CD14-positive monocyte (primary cell): ENCODE measurements around the gene NLN. TPM values are rescaled to one million over a fixed set of nuclear protein-coding genes. Genes with fewer than 3 reads are reported as not detected.
"Not testable (repeated sequence)": the region's sequence is repeated elsewhere in the genome, so short reads cannot be mapped to it uniquely, and the experiment has no call there.

Source experiments
- DNase-seq, 3 donors: peaks; one replicate each; pipeline ENCODE4 v3.0.0-alpha.2; 2011 to 2022
- H2AFZ ChIP-seq: 2 replicates; pipeline ENCODE4 v1.6.0; 2012; ENCODE audit warnings: mild to moderate bottlenecking, low read depth, low read length, inconsistent platforms; ENCODE audit not compliant: insufficient read depth, poor library complexity, severe bottlenecking
- H3K27ac ChIP-seq, 2 donors: 1 replicate in 1 of 2; 2 replicates in 1 of 2; pipeline ENCODE4 v1.5.1; 2012 to 2013; ENCODE audit warnings: low read length in 2 of 2, control low read depth in 1 of 2, inconsistent platforms in 1 of 2, low read depth in 1 of 2, mild to moderate bottlenecking in 1 of 2
- H3K27me3 ChIP-seq, 2 donors: one replicate each; pipeline versions ENCODE4 v1.6.0 to v1.6.1; 2011 to 2013; ENCODE audit warnings: low read length in 2 of 2; ENCODE audit not compliant: control insufficient read depth in 2 of 2, insufficient read depth in 2 of 2
- H3K36me3 ChIP-seq, 2 donors: replicated peaks in 1 of 2; 1 replicate in 1 of 2; 2 replicates in 1 of 2; pipeline versions ENCODE4 v1.5.1 to v1.6.1; 2012 to 2013; ENCODE audit warnings: low read length in 2 of 2, control low read depth in 1 of 2, inconsistent platforms in 1 of 2, mild to moderate bottlenecking in 1 of 2; ENCODE audit not compliant: insufficient read depth in 2 of 2, control insufficient read depth in 1 of 2
- H3K4me1 ChIP-seq, 2 donors: 1 replicate in 1 of 2; 2 replicates in 1 of 2; pipeline versions ENCODE4 v1.5.1 to v1.6.1; 2012 to 2013; ENCODE audit warnings: low read length in 2 of 2, control low read depth in 1 of 2, inconsistent platforms in 1 of 2, mild to moderate bottlenecking in 1 of 2, moderate library complexity in 1 of 2; ENCODE audit not compliant: insufficient read depth in 2 of 2, control insufficient read depth in 1 of 2
- H3K4me2 ChIP-seq: replicated peaks from 2 replicates; pipeline ENCODE3; 2012; ENCODE audit warnings: low read length, moderate library complexity, mild to moderate bottlenecking; ENCODE audit not compliant: poor library complexity, severe bottlenecking; ENCODE audit errors: extremely low read depth
- H3K4me3 ChIP-seq, 3 experiments: fragments of 200-600 bp in 1 of 3; sonication (generic) in 1 of 3; replicated peaks in 1 of 3; 1 replicate in 2 of 3; 2 replicates in 1 of 3; pipeline ENCODE4 v1.5.1; 2011 to 2013; ENCODE audit warnings: low read length in 3 of 3, mild to moderate bottlenecking in 3 of 3, control low read depth in 2 of 3, low read depth in 2 of 3, inconsistent platforms in 1 of 3, moderate library complexity in 1 of 3
- H3K79me2 ChIP-seq: 2 replicates; pipeline ENCODE4 v1.6.0; 2012; ENCODE audit warnings: mild to moderate bottlenecking, control low read depth, inconsistent platforms, low read length, moderate library complexity; ENCODE audit not compliant: insufficient read depth
- H3K9ac ChIP-seq: 2 replicates; pipeline ENCODE4 v1.6.0; 2017; ENCODE audit warnings: low read length, mild to moderate bottlenecking; ENCODE audit not compliant: insufficient read depth, poor library complexity, severe bottlenecking
- H3K9me3 ChIP-seq, 2 donors: replicated peaks in 1 of 2; 1 replicate in 1 of 2; 2 replicates in 1 of 2; pipeline versions ENCODE4 v1.5.1 to v1.6.1; 2012 to 2013; ENCODE audit warnings: low read length in 2 of 2, control low read depth in 1 of 2; ENCODE audit not compliant: control insufficient read depth in 1 of 2, insufficient read depth in 1 of 2
- H4K20me1 ChIP-seq: 2 replicates; pipeline ENCODE4 v1.6.0; 2012; ENCODE audit warnings: mild to moderate bottlenecking, low read length, control low read depth, moderate library complexity; ENCODE audit not compliant: insufficient read depth
- H3K27ac Mint-ChIP-seq, 7 donors: one replicate each; pipeline ENCODE4 v1.8.0; 2020; ENCODE audit warnings: mild to moderate bottlenecking in 7 of 7, mixed read lengths in 7 of 7, moderate library complexity in 6 of 7, inconsistent platforms in 2 of 7
- H3K27me3 Mint-ChIP-seq, 3 donors: one replicate each; pipeline ENCODE4 v1.8.0; 2021 to 2022; ENCODE audit warnings: low read depth in 3 of 3, mild to moderate bottlenecking in 3 of 3, mixed read lengths in 3 of 3, moderate library complexity in 3 of 3, inconsistent platforms in 1 of 3
- H3K36me3 Mint-ChIP-seq, 2 donors: one replicate each; pipeline ENCODE4 v1.8.0; 2020; ENCODE audit warnings: mixed read lengths in 2 of 2, inconsistent platforms in 1 of 2, mild to moderate bottlenecking in 1 of 2
- H3K4me1 Mint-ChIP-seq: one replicate; pipeline ENCODE4 v1.8.0; 2020; ENCODE audit warnings: mild to moderate bottlenecking, mixed read lengths
- H3K4me3 Mint-ChIP-seq, 2 donors: one replicate each; pipeline ENCODE4 v1.8.0; 2020; ENCODE audit warnings: mild to moderate bottlenecking in 2 of 2, mixed read lengths in 2 of 2, moderate library complexity in 1 of 2
- H3K9me3 Mint-ChIP-seq, 7 donors: one replicate each; pipeline ENCODE4 v1.8.0; 2020 to 2022; ENCODE audit warnings: mixed read lengths in 7 of 7, mild to moderate bottlenecking in 6 of 7, moderate library complexity in 6 of 7, inconsistent platforms in 2 of 7
- CTCF ChIP-seq: fragments of 200-600 bp; IDR thresholded peaks from one replicate; pipeline ENCODE4 v1.8.0; 2022; ENCODE audit warnings: antibody characterized with exemption, mild to moderate bottlenecking
- WGBS: methylation state at CpG from one replicate; pipeline ENCODE4 v1.1.5; 2013; ENCODE audit warnings: missing lambda C conversion rate; ENCODE audit not compliant: insufficient coverage; 5-methylcytosine and 5-hydroxymethylcytosine counted together
- intact Hi-C, 2 donors: fragments of 100-400 bp; cut with micrococcal nuclease; formaldehyde crosslinking; loops; one replicate each; pipeline versions ENCODE4 v1.15.0 to v1.15.1; 2023
- polyA plus RNA-seq, 3 donors: library from polyadenylated mRNA; depleted of rRNA in 1 of 3; unstranded in 2 of 3; stranded (reverse) in 1 of 3; fragments of 300-500 nt in 2 of 3; fragments of >200 nt in 1 of 3; fragmentation: Illumina TruSeq in 2 of 3; gene quantifications; 1 replicate in 2 of 3; 2 replicates in 1 of 3; pipeline ENCODE4 v1.2.3, GENCODE V29; 2012 to 2021

The NLN gene
- polyA plus RNA-seq, 3 donors, result 8.7 to 39.2 (median 17.7) TPM

DNA sequence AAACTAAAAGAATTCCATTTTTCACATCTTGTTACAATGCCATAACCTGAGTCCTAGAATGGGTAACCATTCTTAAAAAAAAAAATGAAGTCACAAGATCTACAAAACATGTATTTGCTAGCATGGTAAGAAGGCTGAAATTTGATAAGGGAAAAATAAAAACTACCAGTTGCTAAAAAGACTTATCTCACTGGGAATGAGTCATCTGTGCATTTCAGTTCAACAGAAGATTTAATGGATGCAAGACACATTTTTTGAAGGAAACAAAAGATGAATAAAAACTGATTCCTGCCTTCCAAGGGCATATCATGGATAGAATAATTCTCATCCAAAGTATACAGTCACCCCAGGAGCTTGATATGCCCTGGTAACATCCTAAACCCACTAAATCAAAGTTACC lies 47.3 kb upstream of the NLN start:
- Histone ChIP-seq H3K36me3 (peaks cover 38 to 61% of the 10 kb centered on the region in 2 donors), H3K4me1 (peaks cover 34 to 45% of the 10 kb centered on the region in 2 donors), H3K4me3 (no peak overlapping the region), H3K9ac (no peak overlapping the region), H3K4me2 (no peak overlapping the region), H4K20me1 (no peaks in the 10 kb centered on the region), H3K27me3 (no peaks in the 10 kb centered on the region), H3K79me2 (no peaks in the 10 kb centered on the region), H2AFZ (no peak overlapping the region), H3K9me3 (no peaks in the 10 kb centered on the region), H3K27ac (peak overlapping the region in 1 of 2 donors; percentile 83)
- H3K4me1 Mint-ChIP-seq, result peaks cover 47% of the 10 kb centered on the region
- H3K4me3 Mint-ChIP-seq, result no peak overlapping the region
- H3K27ac Mint-ChIP-seq, result peak overlapping the region in 2 of 7 donors; percentile 27 to 30
- H3K27me3 Mint-ChIP-seq, result no peaks in the 10 kb centered on the region
- DNase-seq, result no peak
- intact Hi-C loops, result no loop called here
- no peak for TF ChIP-seq CTCF
- no peaks in the 10 kb centered on the region for H3K9me3 Mint-ChIP-seq
- H3K36me3 Mint-ChIP-seq, result peaks cover 60 to 80% of the 10 kb centered on the region in 2 donors

DNA sequence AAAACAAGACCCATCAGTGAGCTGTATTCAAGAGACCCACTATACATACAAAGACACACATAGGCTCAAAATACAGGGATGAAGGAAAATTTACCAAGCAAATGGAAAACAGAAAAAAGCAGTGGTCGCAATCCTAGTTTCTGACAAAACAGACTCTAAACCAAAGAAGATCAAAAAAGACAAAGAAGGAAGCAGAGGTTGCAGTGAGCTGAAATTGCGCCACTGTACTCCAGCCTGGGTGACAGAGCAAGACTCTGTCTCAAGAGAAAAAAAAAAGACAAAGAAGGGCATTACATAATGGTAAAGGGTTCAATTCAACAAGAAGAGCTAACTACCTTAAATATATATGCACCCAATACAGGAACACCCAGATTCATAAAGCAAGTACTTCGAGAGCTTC lies 45.9 kb upstream of the NLN start:
- H3K27me3 Mint-ChIP-seq, H3K9me3 ChIP-seq, H3K9me3 Mint-ChIP-seq, H2AFZ ChIP-seq, H3K9ac ChIP-seq, H3K79me2 ChIP-seq, H3K27me3 ChIP-seq, intact Hi-C loops, H4K20me1 ChIP-seq: not testable (repeated sequence)
- Histone ChIP-seq H3K27ac (peak overlapping the region in 1 of 2 donors; percentile 83), H3K4me3 (peak overlapping the region in 1 of 3 experiments; percentile 15), H3K4me1 (peaks cover 34 to 45% of the 10 kb centered on the region in 2 donors), H3K4me2 (peak overlapping the region; percentile 50), H3K36me3 (peaks cover 38 to 61% of the 10 kb centered on the region in 2 donors)
- Mint-ChIP-seq H3K4me1 (peaks cover 47% of the 10 kb centered on the region), H3K27ac (peak overlapping the region; percentile 67 to 95 (median 93)), H3K4me3 (peak overlapping the region in 1 of 2 donors; percentile 83), H3K36me3 (peaks cover 57 to 79% of the 10 kb centered on the region in 2 donors)
- WGBS, result no CpG with 5 or more reads among the region's 3 CpGs
- peak; percentile 17 to 23 (median 19) for DNase-seq
